Mesendoderm (in vitro differentiated cells): ENCODE measurements around the gene YWHAG.
"Not testable (repeated sequence)": the region's sequence is repeated elsewhere in the genome, so short reads cannot be mapped to it uniquely, and the experiment has no call there.

ENCODE experiments used
- DNase-seq: peaks from one replicate; pipeline ENCODE4 v3.0.0; 2013
- H2AK5ac ChIP-seq: 2 replicates; pipeline ENCODE4 v1.6.1; 2013; ENCODE audit warnings: low read length, inconsistent platforms
- H2BK120ac ChIP-seq: 2 replicates; pipeline ENCODE4 v1.6.1; 2013; ENCODE audit warnings: low read depth, mild to moderate bottlenecking, low read length, moderate library complexity, mixed read lengths
- H2BK15ac ChIP-seq: replicated peaks from 2 replicates; pipeline ENCODE4 v1.6.1; 2013; ENCODE audit warnings: low read depth, mild to moderate bottlenecking, moderate library complexity
- H2BK5ac ChIP-seq: 2 replicates; pipeline ENCODE4 v1.6.1; 2013; ENCODE audit warnings: low read length, inconsistent platforms
- H3K18ac ChIP-seq: 2 replicates; pipeline ENCODE4 v1.6.1; 2013; ENCODE audit warnings: mild to moderate bottlenecking, low read length, mixed read lengths
- H3K23ac ChIP-seq: one replicate; pipeline ENCODE4 v1.6.1; 2013; ENCODE audit warnings: low read length
- H3K27ac ChIP-seq: 2 replicates; pipeline ENCODE4 v1.5.1; 2013; ENCODE audit warnings: low read depth, mild to moderate bottlenecking, inconsistent platforms, low read length, moderate library complexity
- H3K27me3 ChIP-seq: 2 replicates; pipeline ENCODE4 v1.6.1; 2013; ENCODE audit warnings: low read length, control low read depth, mild to moderate bottlenecking, inconsistent platforms; ENCODE audit not compliant: insufficient read depth, poor library complexity
- H3K36me3 ChIP-seq: 2 replicates; pipeline ENCODE4 v1.6.1; 2013; ENCODE audit warnings: low read length, inconsistent platforms; ENCODE audit not compliant: control insufficient read depth, insufficient read depth
- H3K4ac ChIP-seq: one replicate; pipeline ENCODE4 v1.6.1; 2013; ENCODE audit warnings: low read depth, mild to moderate bottlenecking, low read length, moderate library complexity
- H3K4me1 ChIP-seq: 2 replicates; pipeline ENCODE4 v1.6.1; 2013; ENCODE audit warnings: low read depth, low read length, inconsistent platforms; ENCODE audit not compliant: control insufficient read depth
- H3K4me2 ChIP-seq: 2 replicates; pipeline ENCODE4 v1.6.1; 2013; ENCODE audit warnings: low read length
- H3K4me3 ChIP-seq: 2 replicates; pipeline ENCODE4 v1.5.1; 2013; ENCODE audit warnings: mild to moderate bottlenecking, low read length
- H3K56ac ChIP-seq: one replicate; pipeline ENCODE4 v1.6.1; 2013; ENCODE audit warnings: low read length
- H3K79me1 ChIP-seq: 2 replicates; pipeline ENCODE4 v1.6.1; 2013; ENCODE audit warnings: low read length, inconsistent platforms
- H3K79me2 ChIP-seq: 2 replicates; pipeline ENCODE4 v1.6.1; 2013; ENCODE audit warnings: mild to moderate bottlenecking, low read length; ENCODE audit not compliant: control insufficient read depth, insufficient read depth
- H3K9ac ChIP-seq: 2 replicates; pipeline ENCODE4 v1.6.1; 2013; ENCODE audit warnings: low read length, inconsistent platforms
- H4K5ac ChIP-seq: one replicate; pipeline ENCODE4 v1.6.1; 2013; ENCODE audit warnings: low read length
- H4K8ac ChIP-seq: one replicate; pipeline ENCODE4 v1.6.1; 2013; ENCODE audit warnings: low read depth, mild to moderate bottlenecking, control low read depth, low read length, moderate library complexity
- WGBS: extraction: QIAGEN DNeasy Blood & Tissue Kit; methylation state at CpG from one replicate; pipeline ENCODE4 v1.1.7; 2013; ENCODE audit warnings: low lambda C conversion rate, missing lambda C conversion rate; ENCODE audit not compliant: insufficient coverage; ENCODE audit errors: extremely low coverage; 5-methylcytosine and 5-hydroxymethylcytosine counted together

The YWHAG gene

GRCh38 chr7:76294344-76295024 is 64.3 kb downstream of the YWHAG start:
- peak; percentile 93 for DNase-seq
- Histone ChIP-seq H3K79me2 (no peaks in the 10 kb centered on the region), H3K4me2 (no peak overlapping the region), H2BK5ac (peak overlapping the region; percentile 70), H3K23ac (no peak overlapping the region), H3K4me1 (no peaks in the 10 kb centered on the region), H3K4me3 (no peak overlapping the region), H3K36me3 (no peaks in the 10 kb centered on the region), H3K27me3 (no peaks in the 10 kb centered on the region), H2BK15ac (no peak overlapping the region), H4K8ac (no peak overlapping the region), H2BK120ac (no peak overlapping the region), H3K27ac (no peak overlapping the region), H2AK5ac (no peak overlapping the region), H3K56ac (peak overlapping the region; percentile 84), H4K5ac (no peak overlapping the region), H3K4ac (peak overlapping the region; percentile 57), H3K9ac (peak overlapping the region; percentile 47), H3K18ac (no peak overlapping the region), H3K79me1 (no peaks in the 10 kb centered on the region)
- no CpG with 5 or more reads among the region's 20 CpGs for WGBS

- H2BK5ac ChIP-seq: no peak overlapping the region
- H3K4me1 ChIP-seq: no peaks in the 10 kb centered on the region
- no peaks in the 10 kb centered on the region for H3K79me2 ChIP-seq
- no peak overlapping the region for H3K9ac ChIP-seq
- no peak overlapping the region for H4K5ac ChIP-seq
- H2BK15ac ChIP-seq: no peak overlapping the region
- H3K36me3 ChIP-seq: no peaks in the 10 kb centered on the region
- no peak for DNase-seq
- H4K8ac ChIP-seq: no peak overlapping the region
- no peak overlapping the region for H3K18ac ChIP-seq
- H3K4me2 ChIP-seq: no peak overlapping the region
- no CpG with 5 or more reads among the region's 8 CpGs for WGBS
- no peak overlapping the region for H2BK120ac ChIP-seq
- no peak overlapping the region for H3K23ac ChIP-seq
- no peak overlapping the region for H3K4ac ChIP-seq
- H2AK5ac ChIP-seq: no peak overlapping the region
- H3K27ac ChIP-seq: no peak overlapping the region
- H3K56ac ChIP-seq: no peak overlapping the region
- no peaks in the 10 kb centered on the region for H3K27me3 ChIP-seq
- no peaks in the 10 kb centered on the region for H3K79me1 ChIP-seq
- H3K4me3 ChIP-seq: no peak overlapping the region
Observed at GRCh38 chr7:76293407-76293901, 65.3 kb downstream of the YWHAG start.

- H3K9ac ChIP-seq, H3K56ac ChIP-seq, H3K27ac ChIP-seq, H3K23ac ChIP-seq, H3K18ac ChIP-seq, H2BK5ac ChIP-seq, H3K79me1 ChIP-seq, H3K27me3 ChIP-seq, DNase-seq, H2BK15ac ChIP-seq, H4K8ac ChIP-seq, H4K5ac ChIP-seq, H2AK5ac ChIP-seq, H3K4me3 ChIP-seq, H3K4me2 ChIP-seq, H3K36me3 ChIP-seq, H3K4me1 ChIP-seq, H3K4ac ChIP-seq, H3K79me2 ChIP-seq, H2BK120ac ChIP-seq: not testable (repeated sequence)
- WGBS: no CpG with 5 or more reads among the region's 5 CpGs
Observed at GRCh38 chr7:76292911-76293310, 65.9 kb downstream of the YWHAG start.

- H3K27ac ChIP-seq: no peak overlapping the region
- H3K4me3 ChIP-seq: no peak overlapping the region
- peak overlapping the region; percentile 63 for H3K4ac ChIP-seq
- no peak overlapping the region for H4K5ac ChIP-seq
- DNase-seq: no peak
- H2AK5ac ChIP-seq: no peak overlapping the region
- no CpG with 5 or more reads among the region's 5 CpGs for WGBS
- H3K36me3 ChIP-seq: no peaks in the 10 kb centered on the region
- H3K18ac ChIP-seq: peak overlapping the region; percentile 54
- H3K23ac ChIP-seq: no peak overlapping the region
- H4K8ac ChIP-seq: peak overlapping the region; percentile 43
- H3K79me1 ChIP-seq: no peaks in the 10 kb centered on the region
- no peak overlapping the region for H3K4me2 ChIP-seq
- peak overlapping the region; percentile 8 for H3K9ac ChIP-seq
- no peak overlapping the region for H2BK5ac ChIP-seq
- no peak overlapping the region for H2BK120ac ChIP-seq
- no peaks in the 10 kb centered on the region for H3K79me2 ChIP-seq
- no peaks in the 10 kb centered on the region for H3K4me1 ChIP-seq
- peak overlapping the region; percentile 71 for H3K56ac ChIP-seq
- H3K27me3 ChIP-seq: no peaks in the 10 kb centered on the region
- H2BK15ac ChIP-seq: no peak overlapping the region
Observed at GRCh38 chr7:76292213-76292573, 66.6 kb downstream of the YWHAG start.

- H3K79me2 ChIP-seq: no peaks in the 10 kb centered on the region
- no CpG with 5 or more reads among the region's 30 CpGs for WGBS
- no peak overlapping the region for H3K4me3 ChIP-seq
Observed at GRCh38 chr7:76291351-76292212, 67.2 kb downstream of the YWHAG start.

More at GRCh38 chr7:76291351-76292212, 67.2 kb downstream of the YWHAG start:
- H3K4ac ChIP-seq: peak overlapping the region; percentile 63
- H3K27ac ChIP-seq: peak overlapping the region; percentile 22
- no peak overlapping the region for H2BK120ac ChIP-seq
- H3K18ac ChIP-seq: peak overlapping the region; percentile 54
- no peaks in the 10 kb centered on the region for H3K27me3 ChIP-seq
- H4K5ac ChIP-seq: no peak overlapping the region
- H2BK15ac ChIP-seq: no peak overlapping the region
- no peaks in the 10 kb centered on the region for H3K36me3 ChIP-seq
- peak overlapping the region; percentile 78 for H3K56ac ChIP-seq
- peak overlapping the region; percentile 35 for H2BK5ac ChIP-seq
- H2AK5ac ChIP-seq: peak overlapping the region; percentile 14
- H3K4me1 ChIP-seq: no peaks in the 10 kb centered on the region
- H3K9ac ChIP-seq: peak overlapping the region; percentile 22
- no peak overlapping the region for H3K4me2 ChIP-seq
- peak overlapping the region; percentile 43 for H4K8ac ChIP-seq
- H3K79me1 ChIP-seq: no peaks in the 10 kb centered on the region
- peak; percentile 98 for DNase-seq
- H3K23ac ChIP-seq: no peak overlapping the region
